K562 (cell line): Measurements from ENCODE around the gene RAB41. TPM values are rescaled to one million over a fixed set of nuclear protein-coding genes. Genes with fewer than 3 reads are reported as not detected.

Source experiments
- ATAC-seq: fragments of 200-7000 bp; cut with Tn5 transposase; 3 replicates; pipeline ENCODE4 v1.9.1; 2020; ENCODE audit warnings: moderate library complexity
- BruUV-seq: library from RNA; stranded (reverse); fragments of 400-500 nt; replicated peaks from 2 replicates; lab custom pipeline; 2021; lab: Mats Ljungman, UMichigan
- CTCF ChIA-PET: fragments of 300-600 bp; formaldehyde crosslinking; extraction: SDS; loops from one replicate; lab custom pipeline; 2021; ENCODE audit warnings: low intra/inter-chr PET ratio; lab: Yijun Ruan, JAX
- POLR2A ChIA-PET: fragments of 300-600, 350-650 bp; sonication (Branson Sonifier 250); formaldehyde crosslinking; extraction: SDS; loops from one replicate; lab custom pipeline; 2021; ENCODE audit warnings: antibody characterized with exemption, inconsistent platforms; lab: Yijun Ruan, JAX
- DNase-seq, 4 experiments: peaks; one replicate each; pipeline versions ENCODE4 v3.0.0 to v3.0.0-alpha.2; 2011 to 2018; ENCODE audit warnings: low spot score in 3 of 4, mixed read lengths in 3 of 4; ENCODE audit errors: extremely low read depth in 1 of 4
- FAIRE-seq: peaks from 2 replicates; lab custom pipeline; 2011; peaks lifted over from hg19 to GRCh38; lab: Jason Lieb, UNC
- H2AFZ ChIP-seq: 2 replicates; pipeline ENCODE4 v1.6.0; 2011; ENCODE audit warnings: low read depth, low read length, control low read depth, inconsistent platforms
- H3K27ac ChIP-seq: fragments of 200-600 bp; 3 replicates; pipeline ENCODE4 v1.8.0; 2011; ENCODE audit warnings: low read depth, mild to moderate bottlenecking, control low read depth, inconsistent platforms, low read length, moderate library complexity, mixed read lengths; ENCODE audit errors: extremely low read depth
- H3K27me3 ChIP-seq, 2 experiments: fragments of 300-600 bp in 1 of 2; 2 replicates in 1 of 2; 3 replicates in 1 of 2; pipeline versions ENCODE4 v1.6.0 to v1.8.0; 2011; ENCODE audit warnings: inconsistent platforms in 2 of 2, low read length in 2 of 2, mild to moderate bottlenecking in 1 of 2, mixed read lengths in 1 of 2, moderate library complexity in 1 of 2; ENCODE audit not compliant: control insufficient read depth in 2 of 2, insufficient read depth in 2 of 2
- H3K36me3 ChIP-seq: fragments of 300-600 bp; 3 replicates; pipeline ENCODE4 v1.8.0; 2011; ENCODE audit warnings: mild to moderate bottlenecking, low read length, inconsistent platforms; ENCODE audit not compliant: control insufficient read depth, insufficient read depth
- H3K4me1 ChIP-seq, 2 experiments: fragments of 200-600 bp in 1 of 2; replicated peaks in 1 of 2; 2 replicates in 1 of 2; 3 replicates in 1 of 2; pipeline versions ENCODE4 v1.5.1 to v1.8.0; 2011; ENCODE audit warnings: inconsistent platforms in 2 of 2, low read length in 2 of 2, mild to moderate bottlenecking in 1 of 2, mixed read lengths in 1 of 2, moderate library complexity in 1 of 2; ENCODE audit not compliant: control insufficient read depth in 2 of 2, insufficient read depth in 2 of 2
- H3K4me2 ChIP-seq: 2 replicates; pipeline ENCODE4 v1.6.1; 2011; ENCODE audit warnings: low read length, control low read depth, inconsistent platforms, mixed read lengths; ENCODE audit not compliant: insufficient read depth
- H3K4me3 ChIP-seq: fragments of 200-600 bp; sonication (generic), shearing (Covaris generic); 2 replicates; pipeline ENCODE4 v1.5.1; 2016; ENCODE audit warnings: control low read depth, inconsistent platforms
- H3K79me2 ChIP-seq: fragments of 200-600 bp; 3 replicates; pipeline ENCODE4 v1.8.0; 2011; ENCODE audit warnings: low read length, inconsistent platforms; ENCODE audit not compliant: control insufficient read depth, insufficient read depth
- H3K9ac ChIP-seq, 2 experiments: 2 replicates each; pipeline versions ENCODE4 v1.6.0 to v1.6.1; 2011; ENCODE audit warnings: low read depth in 2 of 2, low read length in 2 of 2, control low read depth in 1 of 2, inconsistent platforms in 1 of 2, mild to moderate bottlenecking in 1 of 2, mixed read lengths in 1 of 2; ENCODE audit not compliant: insufficient read depth in 1 of 2
- H3K9me1 ChIP-seq: one replicate; pipeline ENCODE4 v1.6.0; 2011; ENCODE audit warnings: inconsistent platforms, mild to moderate bottlenecking, low read length, moderate library complexity; ENCODE audit not compliant: control insufficient read depth, insufficient read depth
- H3K9me3 ChIP-seq: replicated peaks from 2 replicates; pipeline ENCODE4 v1.5.1; 2011; ENCODE audit warnings: low read depth, low read length, inconsistent platforms; ENCODE audit not compliant: control insufficient read depth, insufficient read depth
- H4K20me1 ChIP-seq: replicated peaks from 2 replicates; pipeline ENCODE4 v1.6.1; 2011; ENCODE audit warnings: low read length, inconsistent platforms, mixed read lengths; ENCODE audit not compliant: control insufficient read depth, insufficient read depth
- BRD4 ChIP-seq: fragments of 200-600 bp; sonication (generic); IDR thresholded peaks from 2 replicates; pipeline ENCODE4 v1.6.1; 2017; ENCODE audit warnings: inconsistent platforms
- CEBPG ChIP-seq, 3 experiments: fragments of 200-800 bp in 1 of 3; sonication (Bioruptor generic) in 1 of 3; sonication (generic) in 1 of 3; formaldehyde crosslinking in 1 of 3; IDR thresholded peaks in 2 of 3; conservative IDR thresholded peaks in 1 of 3; 2 replicates each; pipeline versions ENCODE4 v1.6.1 to v1.8.0; 2016 to 2022; ENCODE audit warnings: missing compliant biosample characterization in 2 of 3, missing genetic modification characterization in 2 of 3, mild to moderate bottlenecking in 1 of 3, missing genetic modification reagents in 1 of 3
- HDAC8 ChIP-seq: fragments of 450-650 bp; IDR thresholded peaks from 2 replicates; pipeline ENCODE4 v1.6.1; 2016; ENCODE audit warnings: mild to moderate bottlenecking, missing genetic modification characterization, moderate library complexity, missing compliant biosample characterization
- HDGF ChIP-seq: fragments of 450-650 bp; IDR thresholded peaks from 2 replicates; pipeline ENCODE4 v1.6.1; 2016
- PHF8 ChIP-seq: fragments of 200-600 bp; sonication (generic); IDR thresholded peaks from 2 replicates; pipeline ENCODE4 v1.6.1; 2012; ENCODE audit warnings: mixed run types, mild to moderate bottlenecking, inconsistent platforms, low read length, moderate library complexity, borderline replicate concordance
- ZNF639 ChIP-seq, 2 experiments: fragments of 200-800 bp in 1 of 2; sonication (Bioruptor generic) in 1 of 2; sonication (generic) in 1 of 2; formaldehyde crosslinking in 1 of 2; IDR thresholded peaks in 1 of 2; conservative IDR thresholded peaks in 1 of 2; 2 replicates each; pipeline versions ENCODE4 v1.5.0 to v1.6.1; 2016 to 2020; ENCODE audit warnings: missing compliant biosample characterization in 1 of 2, missing genetic modification characterization in 1 of 2, missing genetic modification reagents in 1 of 2
- WGBS: fragments of 100-300 bp; shearing (Covaris generic); methylation state at CpG from one replicate; pipeline ENCODE4 v1.1.6; 2016; ENCODE audit warnings: low coverage, mixed read lengths; ENCODE audit not compliant: insufficient coverage; ENCODE audit errors: missing lambda C conversion rate; 5-methylcytosine and 5-hydroxymethylcytosine counted together
- in situ Hi-C: fragments of 300-500 bp; cut with MboI; formaldehyde crosslinking; loops from 4 replicates; pipeline ENCODE4 v1.15.0; 2018; ENCODE audit warnings: inconsistent platforms, mixed read lengths
- intact Hi-C: fragments of 100-400 bp; cut with micrococcal nuclease; formaldehyde crosslinking; loops from 2 replicates; pipeline ENCODE4 v1.14.2; 2022
- polyA plus RNA-seq, 8 experiments: library from polyadenylated mRNA; depleted of rRNA in 4 of 8; stranded (reverse) in 5 of 8; unstranded in 3 of 8; fragments of >200 nt; fragmentation: Nextera tagmentation in 2 of 8; fragmentation: Illumina TruSeq in 1 of 8; extraction: Ambion mirVana in 2 of 8; extraction: Trizol in 1 of 8; gene quantifications; 2 replicates each; pipeline versions ENCODE4 v1.2.1 to v1.2.3, GENCODE V29; 2011 to 2014; ENCODE audit warnings: inconsistent platforms in 1 of 8, missing spikeins in 1 of 8
- total RNA-seq, 7 experiments: library from RNA; depleted of rRNA in 6 of 7; stranded (reverse); fragments of >200 nt in 6 of 7; fragmentation: Illumina TruSeq in 2 of 7; extraction: Trizol in 2 of 7; gene quantifications; 2 replicates each; pipeline versions ENCODE4 v1.2.1 to v1.2.3, GENCODE V29; 2011 to 2021; ENCODE audit warnings: low replicate concordance in 1 of 7
- TF ChIP-seq, protein P1 (sequence below), 3 experiments: fragments of 200-800 bp in 1 of 3; fragments of 250-450 bp in 1 of 3; fragments of 450-650 bp in 1 of 3; sonication (Bioruptor Pico) in 1 of 3; sonication (Bioruptor generic) in 1 of 3; formaldehyde crosslinking in 1 of 3; IDR thresholded peaks; 2 replicates each; pipeline versions ENCODE4 v1.6.1 to v1.8.0; 2016 to 2022; ENCODE audit warnings: mild to moderate bottlenecking in 2 of 3, missing genetic modification characterization in 2 of 3, missing compliant biosample characterization in 1 of 3, moderate library complexity in 1 of 3
- TF ChIP-seq, protein P2 (sequence below): fragments of 450-650 bp; IDR thresholded peaks from 2 replicates; pipeline ENCODE4 v1.6.1; 2017; ENCODE audit warnings: antibody characterized with exemption, mild to moderate bottlenecking

RAB41 gene
- total and polyA plus RNA-seq, 9 of the 15 experiments (the other 6 are each of a cell fraction or from before 2014, with no cell fraction given), result 0.08 TPM; not detected in 8

DNA sequence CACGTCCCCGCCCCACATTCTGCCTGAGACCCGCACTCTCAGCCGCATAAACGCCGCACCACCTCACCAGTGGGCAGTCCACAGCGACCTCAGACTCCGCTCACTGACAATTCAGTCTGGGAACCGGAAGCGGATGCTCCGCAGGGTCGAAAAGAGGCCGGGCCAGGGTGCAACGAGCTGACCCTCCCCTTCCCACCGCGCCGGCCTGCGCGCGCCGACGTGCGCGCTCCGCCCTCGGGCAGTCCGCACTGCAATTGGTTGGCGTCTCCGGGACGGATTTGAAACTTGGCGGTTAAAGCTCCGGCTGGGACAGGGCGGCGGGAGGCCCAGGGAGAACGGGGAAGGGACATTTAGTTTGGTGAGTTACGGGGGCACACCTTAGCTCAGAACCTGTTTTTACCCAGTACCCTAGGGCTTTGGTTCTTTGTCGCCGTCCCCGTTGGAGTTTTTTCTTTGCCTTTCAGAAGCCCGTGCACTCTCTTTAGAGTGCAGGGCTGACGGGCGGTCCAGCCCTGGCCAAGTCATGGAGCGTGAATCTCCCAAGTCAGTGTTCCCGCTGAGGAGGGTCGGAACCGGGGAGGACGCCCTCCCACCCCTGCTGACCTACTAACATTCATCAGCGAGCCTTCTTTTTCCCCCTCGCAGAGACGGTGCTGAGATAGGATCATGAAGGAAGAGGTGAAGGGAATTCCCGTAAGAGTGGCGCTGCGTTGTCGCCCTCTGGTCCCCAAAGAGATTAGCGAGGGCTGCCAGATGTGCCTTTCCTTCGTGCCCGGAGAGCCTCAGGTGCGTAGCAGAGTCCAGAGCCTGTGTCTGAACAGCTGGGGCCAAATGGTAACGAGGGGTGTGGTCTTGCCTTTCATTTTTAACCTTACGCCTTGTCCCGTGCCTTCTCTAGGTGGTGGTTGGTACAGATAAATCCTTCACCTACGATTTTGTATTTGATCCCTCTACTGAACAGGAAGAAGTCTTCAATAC lies 8.1 kb downstream of the RAB41 start, which contains the start of the genes KIF4A and PDZD11:
TSS of gene KIF4A (plus strand) at position 312 of the 978 bp plus-strand sequence. CDS start at position 667, 355 bp downstream.
TSS of gene PDZD11 (minus strand) at position 135 of the 978 bp plus-strand sequence. CDS start 586 bp downstream, outside the sequence.
- peak; percentile 92 for FAIRE-seq
- no peaks in the 10 kb centered on the region for H3K27me3 ChIP-seq
- H3K9me1 ChIP-seq, result no peaks in the 10 kb centered on the region
- peaks cover 44% of the 10 kb centered on the region for H3K79me2 ChIP-seq
- intact Hi-C loops, result no loop called here
- in situ Hi-C loops, result no loop called here
- TSS peak; percentile 64 for BruUV-seq
- DNase-seq, result peak; percentile 89 to 95 (median 91)
- H3K4me3 ChIP-seq, result peak within 1 kb of the TSS; percentile 78
- CTCF ChIA-PET, result no interaction called here
- peak within 1 kb of the TSS; percentile 91 to 96 for H3K9ac ChIP-seq
- peak within 1 kb of the TSS; percentile 82 for H3K4me2 ChIP-seq
- peak; percentile 100 for ATAC-seq
- no peaks in the 10 kb centered on the region for H3K9me3 ChIP-seq
- WGBS, result under 1% methylated on average over 41 of the region's 62 CpGs
- POLR2A ChIA-PET, result interaction anchor here (0.6 to 1.6 kb wide), 3 partner anchors 10 to 66 kb away, joined by 3 to 13 read pairs (median 8); no protein-coding TSS in a partner anchor
- peak within 1 kb of the TSS; percentile 79 for H2AFZ ChIP-seq
- peak within 1 kb of the TSS; percentile 91 for H3K27ac ChIP-seq
- no peaks in the 10 kb centered on the region; a peak in 1 of 5 replicates for H3K4me1 ChIP-seq
- H4K20me1 ChIP-seq, result no peaks in the 10 kb centered on the region
- peaks cover 45% of the 10 kb centered on the region for H3K36me3 ChIP-seq
- TF ChIP-seq PHF8 (peak; percentile 78; the same call in 1 of the 2 replicates), BRD4 (no peak), ZNF639 (CRISPR knock-in tag; conservative IDR thresholded peaks at IDR 0.05 in 1 of 2, IDR thresholded peaks at IDR 0.05 in 1 of 2) (no peak), HDGF (no peak), CEBPG (CRISPR knock-in tag; IDR thresholded peaks at IDR 0.05) (no peak), CEBPG (tag; conservative IDR thresholded peaks at IDR 0.05 in 1 of 2, IDR thresholded peaks at IDR 0.05 in 1 of 2) (no peak), HDAC8 (tag) (no peak)
- TF ChIP-seq, protein P1, sequence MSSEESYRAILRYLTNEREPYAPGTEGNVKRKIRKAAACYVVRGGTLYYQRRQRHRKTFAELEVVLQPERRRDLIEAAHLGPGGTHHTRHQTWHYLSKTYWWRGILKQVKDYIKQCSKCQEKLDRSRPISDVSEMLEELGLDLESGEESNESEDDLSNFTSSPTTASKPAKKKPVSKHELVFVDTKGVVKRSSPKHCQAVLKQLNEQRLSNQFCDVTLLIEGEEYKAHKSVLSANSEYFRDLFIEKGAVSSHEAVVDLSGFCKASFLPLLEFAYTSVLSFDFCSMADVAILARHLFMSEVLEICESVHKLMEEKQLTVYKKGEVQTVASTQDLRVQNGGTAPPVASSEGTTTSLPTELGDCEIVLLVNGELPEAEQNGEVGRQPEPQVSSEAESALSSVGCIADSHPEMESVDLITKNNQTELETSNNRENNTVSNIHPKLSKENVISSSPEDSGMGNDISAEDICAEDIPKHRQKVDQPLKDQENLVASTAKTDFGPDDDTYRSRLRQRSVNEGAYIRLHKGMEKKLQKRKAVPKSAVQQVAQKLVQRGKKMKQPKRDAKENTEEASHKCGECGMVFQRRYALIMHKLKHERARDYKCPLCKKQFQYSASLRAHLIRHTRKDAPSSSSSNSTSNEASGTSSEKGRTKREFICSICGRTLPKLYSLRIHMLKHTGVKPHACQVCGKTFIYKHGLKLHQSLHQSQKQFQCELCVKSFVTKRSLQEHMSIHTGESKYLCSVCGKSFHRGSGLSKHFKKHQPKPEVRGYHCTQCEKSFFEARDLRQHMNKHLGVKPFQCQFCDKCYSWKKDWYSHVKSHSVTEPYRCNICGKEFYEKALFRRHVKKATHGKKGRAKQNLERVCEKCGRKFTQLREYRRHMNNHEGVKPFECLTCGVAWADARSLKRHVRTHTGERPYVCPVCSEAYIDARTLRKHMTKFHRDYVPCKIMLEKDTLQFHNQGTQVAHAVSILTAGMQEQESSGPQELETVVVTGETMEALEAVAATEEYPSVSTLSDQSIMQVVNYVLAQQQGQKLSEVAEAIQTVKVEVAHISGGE (CRISPR knock-in tag; IDR thresholded peaks at IDR 0.05), result peak in 2 of 3 experiments; percentile 69 to 92; a peak in 4 of 6 replicates
- TF ChIP-seq, protein P2, sequence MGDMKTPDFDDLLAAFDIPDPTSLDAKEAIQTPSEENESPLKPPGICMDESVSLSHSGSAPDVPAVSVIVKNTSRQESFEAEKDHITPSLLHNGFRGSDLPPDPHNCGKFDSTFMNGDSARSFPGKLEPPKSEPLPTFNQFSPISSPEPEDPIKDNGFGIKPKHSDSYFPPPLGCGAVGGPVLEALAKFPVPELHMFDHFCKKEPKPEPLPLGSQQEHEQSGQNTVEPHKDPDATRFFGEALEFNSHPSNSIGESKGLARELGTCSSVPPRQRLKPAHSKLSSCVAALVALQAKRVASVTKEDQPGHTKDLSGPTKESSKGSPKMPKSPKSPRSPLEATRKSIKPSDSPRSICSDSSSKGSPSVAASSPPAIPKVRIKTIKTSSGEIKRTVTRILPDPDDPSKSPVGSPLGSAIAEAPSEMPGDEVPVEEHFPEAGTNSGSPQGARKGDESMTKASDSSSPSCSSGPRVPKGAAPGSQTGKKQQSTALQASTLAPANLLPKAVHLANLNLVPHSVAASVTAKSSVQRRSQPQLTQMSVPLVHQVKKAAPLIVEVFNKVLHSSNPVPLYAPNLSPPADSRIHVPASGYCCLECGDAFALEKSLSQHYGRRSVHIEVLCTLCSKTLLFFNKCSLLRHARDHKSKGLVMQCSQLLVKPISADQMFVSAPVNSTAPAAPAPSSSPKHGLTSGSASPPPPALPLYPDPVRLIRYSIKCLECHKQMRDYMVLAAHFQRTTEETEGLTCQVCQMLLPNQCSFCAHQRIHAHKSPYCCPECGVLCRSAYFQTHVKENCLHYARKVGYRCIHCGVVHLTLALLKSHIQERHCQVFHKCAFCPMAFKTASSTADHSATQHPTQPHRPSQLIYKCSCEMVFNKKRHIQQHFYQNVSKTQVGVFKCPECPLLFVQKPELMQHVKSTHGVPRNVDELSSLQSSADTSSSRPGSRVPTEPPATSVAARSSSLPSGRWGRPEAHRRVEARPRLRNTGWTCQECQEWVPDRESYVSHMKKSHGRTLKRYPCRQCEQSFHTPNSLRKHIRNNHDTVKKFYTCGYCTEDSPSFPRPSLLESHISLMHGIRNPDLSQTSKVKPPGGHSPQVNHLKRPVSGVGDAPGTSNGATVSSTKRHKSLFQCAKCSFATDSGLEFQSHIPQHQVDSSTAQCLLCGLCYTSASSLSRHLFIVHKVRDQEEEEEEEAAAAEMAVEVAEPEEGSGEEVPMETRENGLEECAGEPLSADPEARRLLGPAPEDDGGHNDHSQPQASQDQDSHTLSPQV, result no peak
